Measurements from ENCODE around the gene CCNT2. TPM values are rescaled to one million over a fixed set of nuclear protein-coding genes. Genes with fewer than 3 reads are reported as not detected.

CCNT2 gene
- total RNA-seq, 1 experiment from 2014 or later = 18.9 TPM

DNA sequence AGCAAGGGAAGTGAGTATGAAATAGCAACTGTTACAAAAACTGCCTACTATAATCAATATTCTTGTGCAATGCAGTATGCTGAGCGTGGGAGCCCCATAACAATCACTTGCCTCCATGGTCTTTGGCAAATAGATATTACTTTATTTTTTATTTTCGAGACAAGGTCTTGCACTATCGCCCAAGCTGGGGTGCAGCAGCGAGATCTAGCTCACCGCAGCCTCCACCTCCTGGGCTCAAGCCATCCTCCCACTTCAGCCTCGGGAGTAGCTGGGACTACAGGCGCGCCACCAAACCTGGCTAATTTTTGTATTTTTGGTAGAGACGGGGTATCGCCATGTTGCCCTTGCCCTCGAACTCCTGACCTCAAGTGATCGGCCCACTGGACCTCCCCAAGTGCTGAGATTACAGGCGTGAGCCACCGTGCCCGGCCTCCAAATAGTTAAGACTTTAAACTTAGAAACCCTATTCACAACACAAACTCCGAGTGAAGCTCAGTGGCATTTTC is 1.2 kb upstream of the CCNT2 start:
- CTCF ChIA-PET = interaction anchor here (1.6 kb wide), 1 partner anchor 457 kb away, joined by 4 read pairs; no protein-coding TSS in a partner anchor
- no peak for ATAC-seq
- TF ChIP-seq, protein P1, sequence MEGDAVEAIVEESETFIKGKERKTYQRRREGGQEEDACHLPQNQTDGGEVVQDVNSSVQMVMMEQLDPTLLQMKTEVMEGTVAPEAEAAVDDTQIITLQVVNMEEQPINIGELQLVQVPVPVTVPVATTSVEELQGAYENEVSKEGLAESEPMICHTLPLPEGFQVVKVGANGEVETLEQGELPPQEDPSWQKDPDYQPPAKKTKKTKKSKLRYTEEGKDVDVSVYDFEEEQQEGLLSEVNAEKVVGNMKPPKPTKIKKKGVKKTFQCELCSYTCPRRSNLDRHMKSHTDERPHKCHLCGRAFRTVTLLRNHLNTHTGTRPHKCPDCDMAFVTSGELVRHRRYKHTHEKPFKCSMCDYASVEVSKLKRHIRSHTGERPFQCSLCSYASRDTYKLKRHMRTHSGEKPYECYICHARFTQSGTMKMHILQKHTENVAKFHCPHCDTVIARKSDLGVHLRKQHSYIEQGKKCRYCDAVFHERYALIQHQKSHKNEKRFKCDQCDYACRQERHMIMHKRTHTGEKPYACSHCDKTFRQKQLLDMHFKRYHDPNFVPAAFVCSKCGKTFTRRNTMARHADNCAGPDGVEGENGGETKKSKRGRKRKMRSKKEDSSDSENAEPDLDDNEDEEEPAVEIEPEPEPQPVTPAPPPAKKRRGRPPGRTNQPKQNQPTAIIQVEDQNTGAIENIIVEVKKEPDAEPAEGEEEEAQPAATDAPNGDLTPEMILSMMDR (conservative IDR thresholded peaks at IDR 0.05; ENCODE audit: low read depth, low read length) = no peak
- TF ChIP-seq EZH2phosphoT487 (IDR thresholded peaks at IDR 0.05; ENCODE audit: borderline replicate concordance, low read length) (no peak), EZH2 (IDR thresholded peaks at IDR 0.05; ENCODE audit: low read length, unreplicated experiment) (no peak)

DNA sequence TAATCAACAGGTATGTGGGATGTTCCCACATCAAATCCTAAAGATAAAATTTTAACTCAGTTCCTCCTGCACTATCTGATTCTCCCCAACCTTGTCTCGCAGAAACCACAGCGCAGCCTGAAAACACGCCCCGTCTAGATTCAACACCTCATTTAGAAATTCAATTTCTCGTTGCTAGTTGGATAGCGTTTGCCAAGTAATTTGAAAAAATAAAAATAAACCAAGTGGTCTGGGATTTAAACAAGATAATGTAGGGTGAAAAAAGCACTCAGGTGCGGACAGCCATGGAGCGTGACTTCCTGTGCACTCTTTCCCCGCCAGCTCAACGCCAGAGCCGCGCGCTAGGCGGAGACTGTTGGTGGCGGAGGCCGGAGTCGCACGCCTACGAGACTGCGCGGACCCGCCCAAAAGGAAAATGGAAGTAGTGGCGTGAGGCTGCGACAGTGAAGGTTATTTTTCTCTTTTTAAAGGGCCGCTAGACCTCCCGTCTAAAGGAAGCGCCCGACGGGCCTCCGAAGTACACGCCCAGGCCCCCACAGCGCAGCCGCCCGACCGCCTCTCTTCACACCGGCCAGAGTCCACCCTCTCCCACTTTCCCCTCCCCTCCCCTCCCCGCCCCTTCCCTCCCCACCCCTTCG is 615 bp upstream of the CCNT2 start:
- Histone ChIP-seq H3K36me3 (ENCODE audit: low read depth, low read length) (no peaks in the 10 kb centered on the region), H3K27me3 (ENCODE audit: low read length) (no peaks in the 10 kb centered on the region), H3K4me2 (ENCODE audit: low read length) (peak overlapping the region; percentile 90), H3K27ac (ENCODE audit: low read length) (peak overlapping the region; percentile 93), H3K4me1 (ENCODE audit: insufficient read depth, low read length) (peaks cover 19% of the 10 kb centered on the region; the same call in 1 of the 2 replicates), H3F3A (ENCODE audit: low read length, unreplicated experiment) (no peaks in the 10 kb centered on the region), H2AFZ (ENCODE audit: low read length) (peak overlapping the region; percentile 88), H3K9me2 (replicated peaks; ENCODE audit: low read length) (no peaks in the 10 kb centered on the region), H3K4me3 (ENCODE audit: low read length) (peak overlapping the region; percentile 82), H4K20me1 (ENCODE audit: low read length) (peaks cover 32% of the 10 kb centered on the region), H3K9me3 (ENCODE audit: low read length) (no peaks in the 10 kb centered on the region), H3K9ac (ENCODE audit: low read length) (peak overlapping the region; percentile 100), H3K79me2 (ENCODE audit: low read length) (peaks cover 48% of the 10 kb centered on the region)
- ChIA-PET POLR2A (ENCODE audit: unreplicated experiment) (interaction anchor here (0.6 kb wide), 2 partner anchors 151 to 330 kb away, joined by 5 to 8 read pairs; no protein-coding TSS in a partner anchor), CTCF (interaction anchor here (1.6 kb wide), 1 partner anchor 457 kb away, joined by 4 read pairs; no protein-coding TSS in a partner anchor)
- DNase-seq = peak; percentile 87
- TF ChIP-seq, protein P1 (conservative IDR thresholded peaks at IDR 0.05; ENCODE audit: low read depth, low read length) = no peak
- TF ChIP-seq EZH2 (IDR thresholded peaks at IDR 0.05; ENCODE audit: low read length, unreplicated experiment) (no peak), EZH2phosphoT487 (IDR thresholded peaks at IDR 0.05; ENCODE audit: borderline replicate concordance, low read length) (no peak)
- intact Hi-C loops (cut with micrococcal nuclease) = loop anchor here (1.0 kb wide), 1 partner anchor 41 kb away; no protein-coding TSS in a partner anchor
- ATAC-seq = peak; percentile 80
- TSS peak; percentile 89 for BruUV-seq (replicated peaks)

More for the DNA sequence above, 1.2 kb upstream of the CCNT2 start:
- Histone ChIP-seq H3F3A (ENCODE audit: low read length, unreplicated experiment) (no peaks in the 10 kb centered on the region), H3K9me2 (replicated peaks; ENCODE audit: low read length) (no peaks in the 10 kb centered on the region), H3K36me3 (ENCODE audit: low read depth, low read length) (no peaks in the 10 kb centered on the region), H3K9ac (ENCODE audit: low read length) (peak overlapping the region; percentile 100), H2AFZ (ENCODE audit: low read length) (peak overlapping the region; percentile 88), H3K27ac (ENCODE audit: low read length) (peak overlapping the region; percentile 93), H3K4me1 (ENCODE audit: insufficient read depth, low read length) (peaks cover 24% of the 10 kb centered on the region), H3K27me3 (ENCODE audit: low read length) (no peaks in the 10 kb centered on the region), H3K4me3 (ENCODE audit: low read length) (peak overlapping the region; percentile 82), H3K79me2 (ENCODE audit: low read length) (peaks cover 42% of the 10 kb centered on the region), H4K20me1 (ENCODE audit: low read length) (peaks cover 28% of the 10 kb centered on the region), H3K4me2 (ENCODE audit: low read length) (peak overlapping the region; percentile 90), H3K9me3 (ENCODE audit: low read length) (no peaks in the 10 kb centered on the region)
- no TSS peak for BruUV-seq (replicated peaks)
- no peak for DNase-seq
- intact Hi-C loops (cut with micrococcal nuclease) = no loop called here
- POLR2A ChIA-PET (ENCODE audit: unreplicated experiment) = interaction anchor here (0.6 kb wide), 2 partner anchors 150 to 329 kb away, joined by 5 to 8 read pairs; no protein-coding TSS in a partner anchor

All from PC-3 (cell line).